Liver (tissue), 9 donors: ENCODE results near the gene NFKB1. TPM values are rescaled to one million over a fixed set of nuclear protein-coding genes. Genes with fewer than 3 reads are reported as not detected.

Source experiments
- DNase-seq: peaks from one replicate; pipeline ENCODE4 v3.0.0-alpha.2; 2017; ENCODE audit warnings: low spot score
- H3K27ac ChIP-seq, 2 donors: one replicate each; pipeline ENCODE4 v1.7.0; 2013; ENCODE audit warnings: inconsistent platforms in 2 of 2, low read length in 2 of 2, control low read depth in 1 of 2, low read depth in 1 of 2, mild to moderate bottlenecking in 1 of 2
- H3K27me3 ChIP-seq, 4 donors: one replicate each; pipeline versions ENCODE4 v1.6.1 to v1.7.0; 2013; ENCODE audit warnings: low read length in 3 of 4, inconsistent platforms in 1 of 4, mild to moderate bottlenecking in 1 of 4, moderate library complexity in 1 of 4; ENCODE audit not compliant: control insufficient read depth in 4 of 4, insufficient read depth in 4 of 4
- H3K36me3 ChIP-seq, 4 donors: one replicate each; pipeline versions ENCODE4 v1.6.1 to v1.7.0; 2013; ENCODE audit warnings: low read length in 3 of 4, mild to moderate bottlenecking in 3 of 4, low read depth in 1 of 4, moderate library complexity in 1 of 4; ENCODE audit not compliant: control insufficient read depth in 4 of 4, insufficient read depth in 3 of 4
- H3K4me1 ChIP-seq, 4 donors: one replicate each; pipeline versions ENCODE4 v1.6.1 to v1.7.0; 2013; ENCODE audit warnings: low read length in 3 of 4, mild to moderate bottlenecking in 3 of 4, moderate library complexity in 1 of 4; ENCODE audit not compliant: control insufficient read depth in 4 of 4, insufficient read depth in 4 of 4
- H3K4me3 ChIP-seq, 3 donors: one replicate each; pipeline versions ENCODE4 v1.6.1 to v1.7.0; 2013; ENCODE audit warnings: low read length in 3 of 3, control low read depth in 1 of 3, low read depth in 1 of 3, mild to moderate bottlenecking in 1 of 3
- H3K9ac ChIP-seq, 2 donors: one replicate each; pipeline ENCODE4 v1.7.0; 2013; ENCODE audit warnings: low read length in 2 of 2, mild to moderate bottlenecking in 2 of 2, moderate library complexity in 2 of 2, control low read depth in 1 of 2, low read depth in 1 of 2
- H3K9me3 ChIP-seq, 4 donors: one replicate each; pipeline versions ENCODE4 v1.6.1 to v1.7.0; 2013; ENCODE audit warnings: low read length in 3 of 4; ENCODE audit not compliant: control insufficient read depth in 4 of 4
- EGR1 ChIP-seq, 2 donors: IDR thresholded peaks; 2 replicates each; pipeline ENCODE4 v1.6.1; 2016 to 2018; ENCODE audit warnings: antibody characterized with exemption in 2 of 2, low read depth in 2 of 2
- FOXA1 ChIP-seq: IDR thresholded peaks from 2 replicates; pipeline ENCODE4 v1.6.1; 2016; ENCODE audit warnings: antibody characterized with exemption
- FOXA2 ChIP-seq: IDR thresholded peaks from 2 replicates; pipeline ENCODE4 v1.6.1; 2016; ENCODE audit warnings: antibody characterized with exemption
- GABPA ChIP-seq, 2 donors: IDR thresholded peaks in 1 of 2; conservative IDR thresholded peaks in 1 of 2; 2 replicates each; pipeline ENCODE4 v1.6.1; 2016; ENCODE audit warnings: antibody characterized with exemption in 2 of 2, mild to moderate bottlenecking in 1 of 2, moderate library complexity in 1 of 2
- HNF4A ChIP-seq, 2 donors: conservative IDR thresholded peaks; 2 replicates each; pipeline ENCODE4 v1.6.1; 2016; ENCODE audit warnings: antibody characterized with exemption in 2 of 2, mild to moderate bottlenecking in 2 of 2
- HNF4G ChIP-seq: IDR thresholded peaks from 2 replicates; pipeline ENCODE4 v1.6.1; 2016; ENCODE audit warnings: antibody characterized with exemption
- NR2F2 ChIP-seq: IDR thresholded peaks from 2 replicates; pipeline ENCODE4 v1.6.1; 2016; ENCODE audit warnings: antibody characterized with exemption
- RAD21 ChIP-seq, 2 donors: IDR thresholded peaks; 2 replicates each; pipeline ENCODE4 v1.6.1; 2016; ENCODE audit warnings: antibody characterized with exemption in 2 of 2, mild to moderate bottlenecking in 2 of 2
- RXRA ChIP-seq, 2 donors: IDR thresholded peaks; 2 replicates each; pipeline ENCODE4 v1.6.1; 2017 to 2018; ENCODE audit warnings: antibody characterized with exemption in 2 of 2, mild to moderate bottlenecking in 1 of 2
- SP1 ChIP-seq: IDR thresholded peaks from 2 replicates; pipeline ENCODE4 v1.6.1; 2018; ENCODE audit warnings: antibody characterized with exemption, mild to moderate bottlenecking
- YY1 ChIP-seq: IDR thresholded peaks from 2 replicates; pipeline ENCODE4 v1.6.1; 2016; ENCODE audit warnings: antibody characterized with exemption, mild to moderate bottlenecking
- WGBS: extraction: QIAGEN DNeasy Blood & Tissue Kit; methylation state at CpG from one replicate; pipeline ENCODE4 v1.1.7; 2013; 5-methylcytosine and 5-hydroxymethylcytosine counted together
- polyA plus RNA-seq, 2 donors: library from polyadenylated mRNA; stranded (reverse) in 1 of 2; unstranded in 1 of 2; fragments of 200-250 nt in 1 of 2; fragments of >200 nt in 1 of 2; fragmentation: Nextera tagmentation in 1 of 2; extraction: Ambion mirVana in 1 of 2; gene quantifications; one replicate each; pipeline versions ENCODE4 v1.2.1 to v1.2.3, GENCODE V29; 2013 to 2015
- total RNA-seq, 2 donors: library from RNA; depleted of rRNA; stranded (reverse); fragments of >200 nt; gene quantifications; one replicate each; pipeline ENCODE4 v1.2.3, GENCODE V29; 2014
- TF ChIP-seq, protein P1 (sequence below): fragments of 150-350 bp; IDR thresholded peaks from 2 replicates; pipeline ENCODE4 v1.5.1; 2017; ENCODE audit warnings: improper control_type of control experiment, low read depth, low read length; ENCODE audit not compliant: missing input control
- TF ChIP-seq, protein P2 (sequence below): IDR thresholded peaks from 2 replicates; pipeline ENCODE4 v1.6.1; 2016; ENCODE audit warnings: antibody characterized with exemption
- TF ChIP-seq, protein P3 (sequence below): IDR thresholded peaks from 2 replicates; pipeline ENCODE4 v1.6.1; 2016; ENCODE audit warnings: antibody characterized with exemption
- TF ChIP-seq, protein P4 (sequence below): IDR thresholded peaks from 2 replicates; pipeline ENCODE4 v1.6.1; 2016; ENCODE audit warnings: antibody characterized with exemption, mild to moderate bottlenecking
- TF ChIP-seq, protein P5 (sequence below): IDR thresholded peaks from 2 replicates; pipeline ENCODE4 v1.6.1; 2016; ENCODE audit warnings: antibody characterized with exemption
- donor health status: healthy.
- donor health status: healthy.
- donor health status: healthy.
- donor health status: healthy.
- donor health status: healthy.

NFKB1 gene
- total and polyA plus RNA-seq, 4 donors = 5.1 to 23.0 (median 13.4) TPM

DNA sequence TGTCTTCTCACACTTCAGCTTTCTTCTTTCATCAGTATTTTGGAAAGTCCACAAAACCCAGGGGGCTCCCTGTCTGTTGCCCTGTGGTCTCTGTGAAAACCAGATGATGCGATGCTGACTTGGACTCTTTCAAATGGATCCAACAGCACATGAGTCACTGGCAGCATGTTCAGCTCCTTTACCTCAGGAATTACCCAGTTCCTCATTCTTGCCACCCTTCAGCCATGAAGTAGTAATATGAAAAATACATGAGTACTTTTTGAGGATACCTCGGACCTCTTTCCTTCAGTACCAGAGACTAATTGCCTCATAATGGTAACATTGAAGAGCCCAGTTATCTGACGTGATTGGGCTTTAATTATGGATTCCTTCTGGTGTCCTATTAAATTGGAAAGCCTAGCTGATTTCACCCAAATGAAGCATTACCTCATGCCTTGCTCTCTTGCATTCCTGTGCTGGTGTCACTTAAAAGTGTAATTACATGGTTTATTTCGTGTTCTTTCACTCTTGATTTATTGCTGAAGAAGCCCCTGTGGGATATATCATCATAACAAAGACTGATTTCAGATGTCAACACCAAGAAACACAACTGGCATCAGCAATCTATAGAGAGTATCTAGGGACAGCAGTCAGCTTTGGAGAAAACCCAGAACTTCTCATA lies 63.4 kb downstream of the NFKB1 start:
- Histone ChIP-seq H3K36me3 (peaks cover 0 to 6% (median 1%) of the 10 kb centered on the region in 4 donors), H3K9ac (no peak overlapping the region), H3K9me3 (no peaks in the 10 kb centered on the region), H3K27ac (no peak overlapping the region), H3K27me3 (no peaks in the 10 kb centered on the region), H3K4me3 (no peak overlapping the region), H3K4me1 (peaks cover 0 to 15% (median 4%) of the 10 kb centered on the region in 4 donors)
- WGBS = 89% methylated on average over 4 of the region's 4 CpGs
- TF ChIP-seq, protein P1, sequence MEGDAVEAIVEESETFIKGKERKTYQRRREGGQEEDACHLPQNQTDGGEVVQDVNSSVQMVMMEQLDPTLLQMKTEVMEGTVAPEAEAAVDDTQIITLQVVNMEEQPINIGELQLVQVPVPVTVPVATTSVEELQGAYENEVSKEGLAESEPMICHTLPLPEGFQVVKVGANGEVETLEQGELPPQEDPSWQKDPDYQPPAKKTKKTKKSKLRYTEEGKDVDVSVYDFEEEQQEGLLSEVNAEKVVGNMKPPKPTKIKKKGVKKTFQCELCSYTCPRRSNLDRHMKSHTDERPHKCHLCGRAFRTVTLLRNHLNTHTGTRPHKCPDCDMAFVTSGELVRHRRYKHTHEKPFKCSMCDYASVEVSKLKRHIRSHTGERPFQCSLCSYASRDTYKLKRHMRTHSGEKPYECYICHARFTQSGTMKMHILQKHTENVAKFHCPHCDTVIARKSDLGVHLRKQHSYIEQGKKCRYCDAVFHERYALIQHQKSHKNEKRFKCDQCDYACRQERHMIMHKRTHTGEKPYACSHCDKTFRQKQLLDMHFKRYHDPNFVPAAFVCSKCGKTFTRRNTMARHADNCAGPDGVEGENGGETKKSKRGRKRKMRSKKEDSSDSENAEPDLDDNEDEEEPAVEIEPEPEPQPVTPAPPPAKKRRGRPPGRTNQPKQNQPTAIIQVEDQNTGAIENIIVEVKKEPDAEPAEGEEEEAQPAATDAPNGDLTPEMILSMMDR = no peak
- TF ChIP-seq, protein P2, sequence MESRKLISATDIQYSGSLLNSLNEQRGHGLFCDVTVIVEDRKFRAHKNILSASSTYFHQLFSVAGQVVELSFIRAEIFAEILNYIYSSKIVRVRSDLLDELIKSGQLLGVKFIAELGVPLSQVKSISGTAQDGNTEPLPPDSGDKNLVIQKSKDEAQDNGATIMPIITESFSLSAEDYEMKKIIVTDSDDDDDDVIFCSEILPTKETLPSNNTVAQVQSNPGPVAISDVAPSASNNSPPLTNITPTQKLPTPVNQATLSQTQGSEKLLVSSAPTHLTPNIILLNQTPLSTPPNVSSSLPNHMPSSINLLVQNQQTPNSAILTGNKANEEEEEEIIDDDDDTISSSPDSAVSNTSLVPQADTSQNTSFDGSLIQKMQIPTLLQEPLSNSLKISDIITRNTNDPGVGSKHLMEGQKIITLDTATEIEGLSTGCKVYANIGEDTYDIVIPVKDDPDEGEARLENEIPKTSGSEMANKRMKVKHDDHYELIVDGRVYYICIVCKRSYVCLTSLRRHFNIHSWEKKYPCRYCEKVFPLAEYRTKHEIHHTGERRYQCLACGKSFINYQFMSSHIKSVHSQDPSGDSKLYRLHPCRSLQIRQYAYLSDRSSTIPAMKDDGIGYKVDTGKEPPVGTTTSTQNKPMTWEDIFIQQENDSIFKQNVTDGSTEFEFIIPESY = no peak
- TF ChIP-seq NR2F2 (no peak), RAD21 (IDR thresholded peaks at IDR 0.05) (no peak), FOXA1 (no peak), HNF4G (no peak), GABPA (IDR thresholded peaks at IDR 0.05 in 1 of 2, conservative IDR thresholded peaks at IDR 0.05 in 1 of 2) (no peak), RXRA (IDR thresholded peaks at IDR 0.05) (no peak), YY1 (no peak), SP1 (no peak), EGR1 (IDR thresholded peaks at IDR 0.05; ENCODE audit: low read depth in 2 of 2) (no peak), FOXA2 (no peak), HNF4A (conservative IDR thresholded peaks at IDR 0.05) (no peak)
- TF ChIP-seq, protein P3, sequence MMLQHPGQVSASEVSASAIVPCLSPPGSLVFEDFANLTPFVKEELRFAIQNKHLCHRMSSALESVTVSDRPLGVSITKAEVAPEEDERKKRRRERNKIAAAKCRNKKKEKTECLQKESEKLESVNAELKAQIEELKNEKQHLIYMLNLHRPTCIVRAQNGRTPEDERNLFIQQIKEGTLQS = no peak
- TF ChIP-seq, protein P4, sequence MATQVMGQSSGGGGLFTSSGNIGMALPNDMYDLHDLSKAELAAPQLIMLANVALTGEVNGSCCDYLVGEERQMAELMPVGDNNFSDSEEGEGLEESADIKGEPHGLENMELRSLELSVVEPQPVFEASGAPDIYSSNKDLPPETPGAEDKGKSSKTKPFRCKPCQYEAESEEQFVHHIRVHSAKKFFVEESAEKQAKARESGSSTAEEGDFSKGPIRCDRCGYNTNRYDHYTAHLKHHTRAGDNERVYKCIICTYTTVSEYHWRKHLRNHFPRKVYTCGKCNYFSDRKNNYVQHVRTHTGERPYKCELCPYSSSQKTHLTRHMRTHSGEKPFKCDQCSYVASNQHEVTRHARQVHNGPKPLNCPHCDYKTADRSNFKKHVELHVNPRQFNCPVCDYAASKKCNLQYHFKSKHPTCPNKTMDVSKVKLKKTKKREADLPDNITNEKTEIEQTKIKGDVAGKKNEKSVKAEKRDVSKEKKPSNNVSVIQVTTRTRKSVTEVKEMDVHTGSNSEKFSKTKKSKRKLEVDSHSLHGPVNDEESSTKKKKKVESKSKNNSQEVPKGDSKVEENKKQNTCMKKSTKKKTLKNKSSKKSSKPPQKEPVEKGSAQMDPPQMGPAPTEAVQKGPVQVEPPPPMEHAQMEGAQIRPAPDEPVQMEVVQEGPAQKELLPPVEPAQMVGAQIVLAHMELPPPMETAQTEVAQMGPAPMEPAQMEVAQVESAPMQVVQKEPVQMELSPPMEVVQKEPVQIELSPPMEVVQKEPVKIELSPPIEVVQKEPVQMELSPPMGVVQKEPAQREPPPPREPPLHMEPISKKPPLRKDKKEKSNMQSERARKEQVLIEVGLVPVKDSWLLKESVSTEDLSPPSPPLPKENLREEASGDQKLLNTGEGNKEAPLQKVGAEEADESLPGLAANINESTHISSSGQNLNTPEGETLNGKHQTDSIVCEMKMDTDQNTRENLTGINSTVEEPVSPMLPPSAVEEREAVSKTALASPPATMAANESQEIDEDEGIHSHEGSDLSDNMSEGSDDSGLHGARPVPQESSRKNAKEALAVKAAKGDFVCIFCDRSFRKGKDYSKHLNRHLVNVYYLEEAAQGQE = no peak
- TF ChIP-seq, protein P5, sequence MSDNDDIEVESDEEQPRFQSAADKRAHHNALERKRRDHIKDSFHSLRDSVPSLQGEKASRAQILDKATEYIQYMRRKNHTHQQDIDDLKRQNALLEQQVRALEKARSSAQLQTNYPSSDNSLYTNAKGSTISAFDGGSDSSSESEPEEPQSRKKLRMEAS = no peak
- no peak for DNase-seq
